NOMO-1 (cell line): ENCODE results near the gene ST3GAL3.

ENCODE experiments used
- DNase-seq, 2 experiments: peaks; one replicate each; lab custom pipeline; 2025; ENCODE audit not compliant: unreplicated experiment in 2 of 2; lab: John Stamatoyannopoulos, UW

Gene ST3GAL3

DNA sequence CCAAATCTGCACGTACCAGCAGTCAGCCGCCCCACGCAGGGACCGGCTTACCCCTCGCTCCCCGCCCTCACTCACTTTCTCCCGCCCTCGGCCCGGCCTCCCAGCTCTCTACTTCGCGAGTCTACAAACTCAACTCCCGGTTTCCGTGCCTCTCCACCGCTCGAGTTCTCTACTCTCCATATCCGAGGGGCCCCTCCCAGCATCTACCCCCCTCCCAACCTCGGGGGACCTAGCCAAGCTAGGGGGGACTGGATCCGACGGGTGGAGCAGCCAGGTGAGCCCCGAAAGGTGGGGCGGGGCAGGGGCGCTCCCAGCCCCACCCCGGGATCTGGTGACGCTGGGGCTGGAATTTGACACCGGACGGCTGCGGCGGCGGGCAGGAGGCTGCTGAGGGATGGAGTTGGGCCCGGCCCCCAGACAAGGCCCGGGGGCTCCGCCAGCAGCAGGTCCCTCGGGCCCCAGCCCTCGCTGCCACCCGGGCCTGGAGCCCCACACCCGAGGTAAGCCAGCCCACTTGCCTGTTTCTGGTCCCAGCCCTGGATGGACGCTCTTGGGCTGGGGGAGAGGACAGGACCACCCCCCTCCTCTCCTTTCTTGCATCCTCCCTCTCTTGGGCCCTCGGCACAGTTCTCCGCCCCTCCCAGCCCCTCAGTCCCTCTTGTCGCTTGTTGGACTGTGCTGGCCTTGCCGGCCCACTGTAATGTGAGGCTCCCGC lies 226.2 kb downstream of the ST3GAL3 start, which contains the start of gene ARTN:
ARTN (plus strand) TSS at position 416 of the 715 bp plus-strand sequence. CDS start 1,856 bp downstream, outside the sequence.
- no peak for DNase-seq

GRCh38 chr1:43934101-43934985 lies 227.0 kb downstream of the ST3GAL3 start:
- peak; percentile 58 to 62 for DNase-seq

DNA sequence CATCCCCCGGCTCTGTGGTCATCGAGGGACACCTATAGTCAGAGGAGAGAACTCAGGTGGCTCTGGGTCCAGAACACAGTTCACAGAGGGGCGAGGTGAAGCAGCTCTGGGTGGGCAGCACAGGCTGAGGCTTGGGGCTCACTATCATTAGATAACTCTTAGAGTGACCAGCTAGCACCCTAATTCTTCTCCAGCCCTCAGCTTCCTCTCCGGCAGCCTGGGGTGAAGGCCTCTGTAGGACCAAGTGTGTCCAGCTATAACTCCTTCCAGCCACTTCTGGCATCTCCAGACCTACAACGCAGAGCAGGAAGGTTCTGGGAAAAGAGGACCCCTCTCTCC lies 227.6 kb downstream of the ST3GAL3 start:
- DNase-seq, result no peak

- DNase-seq, result no peak
Observed at GRCh38 chr1:43935711-43936427, 228.5 kb downstream of the ST3GAL3 start.

GRCh38 chr1:43936431-43937151 lies 229.3 kb downstream of the ST3GAL3 start:
- DNase-seq, result no peak

- DNase-seq, result no peak
Observed at GRCh38 chr1:43937179-43937865, 230.0 kb downstream of the ST3GAL3 start.

DNA sequence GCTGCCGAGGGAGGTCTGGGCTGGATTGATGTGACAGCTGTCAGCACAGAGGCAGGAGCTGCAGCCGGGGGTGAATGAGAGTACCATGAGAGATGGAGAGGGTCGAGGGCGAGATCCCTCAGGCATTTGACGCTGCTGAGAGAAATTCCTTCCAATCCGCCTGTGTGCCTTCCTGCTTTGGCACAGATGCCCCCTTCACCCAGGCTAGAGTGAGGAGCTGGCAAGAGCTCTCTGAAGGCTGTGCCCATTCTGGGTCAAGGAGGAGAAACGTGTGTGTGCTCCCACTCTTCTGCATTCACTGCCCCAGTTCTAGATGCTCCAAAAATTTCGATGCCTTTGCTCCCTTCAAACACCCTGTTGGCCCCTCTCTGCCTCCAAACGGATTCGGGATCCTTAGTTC lies 231.0 kb downstream of the ST3GAL3 start:
- DNase-seq, result no peak

DNA sequence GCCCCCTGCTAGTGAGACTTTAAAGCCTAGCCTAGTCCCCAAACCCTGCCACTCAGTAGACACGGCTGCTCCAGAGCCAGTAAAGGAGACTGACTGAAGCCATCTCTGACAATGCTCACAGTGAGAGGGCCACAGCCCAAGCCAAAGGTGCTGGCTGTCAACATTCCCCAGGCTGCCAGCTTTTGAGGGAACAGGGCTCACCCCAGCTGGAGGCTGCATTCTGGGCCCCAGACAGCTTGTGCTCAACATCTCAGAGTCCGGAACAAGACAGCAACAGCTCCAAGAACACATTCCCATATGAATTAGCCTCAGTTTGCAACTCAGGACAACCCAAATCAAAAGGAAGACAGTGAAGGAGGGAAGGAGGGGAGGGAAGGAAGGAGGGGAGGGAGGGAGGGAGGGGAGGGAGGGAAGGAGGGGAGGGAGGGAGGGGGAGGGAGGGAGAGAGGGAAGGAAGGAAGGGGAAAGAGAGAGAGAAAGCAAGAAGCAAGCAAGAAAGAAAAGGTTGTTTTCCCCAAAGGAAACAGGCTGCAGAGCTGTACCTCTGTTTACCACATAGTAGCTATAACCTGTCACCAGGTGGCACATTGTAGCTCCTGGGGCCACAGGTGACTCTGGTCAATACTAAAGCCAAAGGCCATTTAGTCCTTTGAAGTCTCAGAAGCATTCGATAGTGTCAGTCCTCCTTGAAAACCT lies 231.7 kb downstream of the ST3GAL3 start:
- no peak for DNase-seq

- no peak for DNase-seq
Observed at GRCh38 chr1:43942411-43942810, 235.1 kb downstream of the ST3GAL3 start.

DNA sequence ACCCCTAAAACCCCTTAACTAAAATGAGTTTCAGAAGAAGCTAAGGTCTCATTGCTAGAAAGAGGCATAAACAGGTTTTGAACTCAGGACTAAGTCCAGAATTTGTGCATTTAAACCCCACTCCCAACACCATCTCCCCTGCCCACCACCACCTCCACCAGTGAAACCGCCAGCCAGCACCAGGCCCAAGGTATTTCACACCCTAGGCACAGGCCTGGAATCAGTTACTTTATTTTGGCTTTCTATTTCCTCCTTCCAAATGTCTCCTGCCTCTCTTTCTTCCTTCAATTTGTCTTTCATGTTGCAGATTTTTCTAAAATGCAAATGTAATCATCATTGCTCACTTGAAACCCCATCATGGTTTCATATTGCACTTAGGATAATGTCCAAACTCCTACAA lies 237.5 kb downstream of the ST3GAL3 start:
- no peak for DNase-seq

- DNase-seq, result no peak
Observed at GRCh38 chr1:43945674-43946235, 238.4 kb downstream of the ST3GAL3 start.

DNA sequence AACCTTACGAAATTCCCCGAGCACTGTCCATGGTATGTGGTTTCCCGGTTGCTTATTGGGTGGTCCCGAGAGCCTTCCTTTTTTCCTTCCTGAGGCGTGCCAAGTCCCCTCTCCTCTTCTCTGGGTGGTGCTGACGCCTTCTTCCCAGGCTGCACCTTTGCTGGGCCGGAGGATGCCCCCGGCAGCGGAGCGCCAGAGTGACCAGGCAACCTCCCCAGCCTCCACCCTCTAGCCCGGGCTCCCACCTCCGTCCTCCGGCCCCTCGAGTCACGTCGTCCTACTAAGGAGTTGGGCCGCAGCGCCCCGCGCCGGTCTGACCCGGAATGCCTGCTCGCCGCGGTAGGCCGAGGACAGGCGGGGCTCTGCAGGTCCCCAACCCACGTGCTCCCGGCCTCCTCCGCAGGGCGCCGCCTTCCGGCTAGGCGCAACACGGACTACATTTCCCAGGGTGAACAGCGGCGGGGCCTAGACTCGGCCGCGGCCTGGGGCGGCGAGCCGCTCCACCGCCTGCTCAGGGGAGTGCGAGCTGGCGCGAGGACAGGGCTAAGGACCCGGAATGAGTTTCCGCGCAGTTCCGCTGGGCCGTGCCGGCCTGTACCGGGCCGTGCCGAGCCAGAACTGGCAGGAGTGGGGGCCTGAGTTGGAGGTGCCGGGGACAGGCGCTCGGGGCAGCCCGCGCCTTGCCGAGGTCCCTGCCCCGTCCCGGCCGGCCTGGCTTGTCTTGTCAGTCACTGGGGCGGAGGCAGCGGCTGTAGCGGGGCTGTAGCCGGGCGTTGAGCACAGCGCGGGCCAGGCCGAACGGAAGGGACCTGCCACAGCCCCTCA lies 239.1 kb downstream of the ST3GAL3 start, which contains the start of gene IPO13:
IPO13 (plus strand) TSS at position 715 of the 825 bp plus-strand sequence. CDS start 651 bp downstream, outside the sequence.
- DNase-seq, result peak; percentile 96 to 97

DNA sequence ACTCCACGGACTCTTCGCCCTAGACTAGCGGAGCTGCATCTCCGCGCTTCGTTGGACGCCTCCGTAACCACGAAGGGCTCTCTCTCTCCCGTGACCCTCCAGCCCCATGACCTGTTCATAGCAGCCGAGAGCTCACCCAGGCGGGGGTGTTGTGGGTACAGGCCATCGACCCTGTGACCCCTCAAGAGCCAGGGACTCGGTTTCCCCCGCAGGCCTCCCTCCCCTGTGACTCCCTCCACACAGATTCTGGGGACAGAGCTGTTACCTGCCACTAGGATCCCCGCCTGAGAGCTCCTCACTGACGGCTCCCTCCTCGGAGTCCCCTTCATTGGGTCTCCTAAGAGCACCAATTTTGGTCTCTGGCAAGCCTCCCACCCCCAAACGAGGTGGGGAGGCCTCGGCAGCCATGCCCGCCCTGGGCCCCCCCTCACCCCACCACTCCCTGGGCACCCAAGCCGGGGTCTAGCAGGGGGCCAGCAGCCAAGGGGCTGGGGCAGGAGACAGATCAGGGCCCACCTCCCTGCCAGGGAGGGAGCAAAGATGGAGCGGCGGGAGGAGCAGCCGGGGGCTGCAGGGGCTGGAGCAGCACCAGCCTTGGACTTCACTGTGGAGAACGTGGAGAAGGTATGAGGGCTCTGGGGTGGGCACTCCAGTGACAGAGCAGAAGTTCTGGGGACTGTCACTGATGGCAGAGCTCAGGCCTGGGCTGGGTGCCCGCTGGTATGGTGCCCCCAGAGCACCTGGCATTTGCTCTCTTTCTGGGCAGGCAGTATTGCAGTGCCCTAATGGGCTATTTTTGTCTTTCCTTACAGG lies 239.9 kb downstream of the ST3GAL3 start:
- DNase-seq, result no peak

GRCh38 chr1:43947874-43948437 lies 240.6 kb downstream of the ST3GAL3 start:
- no peak for DNase-seq

DNA sequence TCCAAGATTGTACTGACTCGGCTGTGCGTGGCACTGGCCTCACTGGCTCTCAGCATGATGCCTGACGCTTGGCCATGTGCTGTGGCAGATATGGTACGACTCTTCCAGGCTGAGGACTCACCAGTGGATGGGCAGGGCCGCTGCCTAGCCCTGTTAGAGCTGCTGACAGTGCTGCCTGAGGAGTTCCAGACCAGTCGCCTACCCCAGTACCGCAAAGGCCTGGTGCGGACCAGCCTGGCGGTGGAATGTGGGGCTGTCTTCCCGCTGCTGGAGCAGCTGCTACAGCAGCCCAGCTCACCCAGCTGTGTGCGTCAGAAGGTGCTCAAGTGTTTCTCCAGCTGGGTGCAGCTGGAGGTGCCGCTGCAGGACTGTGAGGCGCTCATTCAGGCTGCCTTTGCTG lies 242.3 kb downstream of the ST3GAL3 start:
- no peak for DNase-seq

DNA sequence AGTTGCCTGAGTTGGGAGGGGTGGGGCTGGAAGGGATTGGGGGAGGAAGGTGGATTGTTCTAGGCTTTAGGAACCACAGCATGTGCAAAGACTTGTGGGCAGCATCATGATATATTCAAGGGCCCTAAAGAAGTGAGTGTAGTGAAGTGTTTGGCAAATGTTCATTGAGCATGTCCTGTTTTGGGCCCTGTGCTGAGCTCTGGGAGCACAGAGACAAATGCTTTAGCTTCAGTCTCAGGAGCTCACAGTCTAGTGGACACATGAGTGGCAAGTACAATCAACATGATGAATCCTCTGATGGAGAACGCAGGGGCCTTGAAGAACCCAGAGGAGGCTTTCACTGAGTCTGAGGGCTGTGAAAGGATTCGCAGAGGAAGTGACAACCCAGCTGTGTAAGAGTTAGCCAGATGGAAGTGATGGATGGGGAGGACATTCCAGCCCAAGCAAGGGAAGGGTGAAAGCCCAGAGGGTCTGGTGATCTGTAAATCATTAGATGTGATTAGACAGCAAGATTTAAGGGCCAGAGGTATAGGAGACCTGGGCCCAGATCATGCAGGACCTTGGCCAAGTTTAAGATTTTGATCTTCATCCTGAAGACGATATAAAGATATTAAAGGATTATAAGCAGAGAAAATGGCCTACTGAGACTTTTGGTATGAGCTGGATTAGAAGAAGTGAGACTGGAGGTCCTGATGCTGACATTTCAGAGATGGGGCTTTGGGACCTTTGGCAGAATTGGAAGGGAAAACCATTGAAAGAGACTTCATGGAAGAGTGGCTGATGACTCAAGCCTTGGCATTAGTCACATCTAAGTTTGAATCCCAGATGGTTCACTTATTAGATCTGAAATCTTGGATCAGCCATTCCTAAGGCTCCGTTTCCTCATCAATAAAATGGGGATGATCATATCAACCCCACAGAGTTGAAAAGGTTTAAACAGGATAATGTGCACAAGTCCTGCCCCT lies 244.0 kb downstream of the ST3GAL3 start:
- DNase-seq, result no peak
